GM12873 (cell line): ENCODE measurements around the gene MCMBP.

Source experiments
- CTCF ChIP-seq: IDR thresholded peaks from 2 replicates; pipeline ENCODE4 v1.5.1; 2012; ENCODE audit warnings: low read depth, mild to moderate bottlenecking, moderate library complexity, low read length, control low read depth; ENCODE audit not compliant: insufficient read depth; ENCODE audit errors: missing control alignments

Gene MCMBP

GRCh38 chr10:119872610-119872859 is at the start of gene MCMBP:
Gene MCMBP, minus strand, starts transcription at chr10:119872843. Its CDS starts 259 bp downstream, at chr10:119872584.
- no peak for TF ChIP-seq CTCF

GRCh38 chr10:119919826-119920225 is 47.2 kb upstream of the MCMBP start:
- TF ChIP-seq CTCF = no peak

- no peak for TF ChIP-seq CTCF
Observed at GRCh38 chr10:119919271-119919670, 46.6 kb upstream of the MCMBP start.

GRCh38 chr10:119917777-119918176 is 45.1 kb upstream of the MCMBP start:
- no peak for TF ChIP-seq CTCF

GRCh38 chr10:119910689-119911088 is 38.0 kb upstream of the MCMBP start:
- no peak for TF ChIP-seq CTCF

- no peak for TF ChIP-seq CTCF
Observed at GRCh38 chr10:119908166-119908565, 35.5 kb upstream of the MCMBP start.

GRCh38 chr10:119903946-119904666 is 31.5 kb upstream of the MCMBP start:
- TF ChIP-seq CTCF = no peak
